DMS153 treated with DMSO at 0.1 percent for 48 hours (cell line): ENCODE data around the gene CHD5.
A peak's percentile ranks its signal among the peaks of the same experiment; 100 is the strongest.
"Not testable (repeated sequence)": the region's sequence is repeated elsewhere in the genome, so short reads cannot be mapped to it uniquely, and the experiment has no call there.

Experiments
- DNase-seq: peaks from one replicate; lab custom pipeline; 2025; ENCODE audit not compliant: unreplicated experiment; lab: John Stamatoyannopoulos, UW

The CHD5 gene

GRCh38 chr1:6068932-6069331 is 111.2 kb downstream of the CHD5 start:
- no peak for DNase-seq

GRCh38 chr1:6068073-6068472 is 112.0 kb downstream of the CHD5 start:
- DNase-seq: no peak

DNA sequence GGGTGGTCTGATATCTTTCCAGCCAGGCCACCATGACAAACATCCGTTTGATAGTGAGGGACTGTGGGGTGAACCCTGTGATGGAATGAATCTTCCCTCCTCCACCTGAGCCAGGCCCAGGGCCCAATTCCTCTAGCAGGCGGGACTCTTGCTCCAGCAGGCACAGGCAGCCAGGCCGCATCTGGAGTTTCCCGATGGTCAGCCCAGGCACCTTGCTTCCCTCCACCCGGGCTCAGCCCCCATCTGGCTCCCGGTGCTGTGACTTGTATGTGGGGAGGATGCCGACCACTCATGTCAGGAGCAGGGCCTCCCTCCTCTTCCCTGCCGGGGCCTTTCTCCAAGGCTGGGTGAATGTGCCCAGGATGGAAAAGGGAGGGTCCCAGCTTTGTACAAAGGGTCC is 113.4 kb downstream of the CHD5 start:
- no peak for DNase-seq

DNA sequence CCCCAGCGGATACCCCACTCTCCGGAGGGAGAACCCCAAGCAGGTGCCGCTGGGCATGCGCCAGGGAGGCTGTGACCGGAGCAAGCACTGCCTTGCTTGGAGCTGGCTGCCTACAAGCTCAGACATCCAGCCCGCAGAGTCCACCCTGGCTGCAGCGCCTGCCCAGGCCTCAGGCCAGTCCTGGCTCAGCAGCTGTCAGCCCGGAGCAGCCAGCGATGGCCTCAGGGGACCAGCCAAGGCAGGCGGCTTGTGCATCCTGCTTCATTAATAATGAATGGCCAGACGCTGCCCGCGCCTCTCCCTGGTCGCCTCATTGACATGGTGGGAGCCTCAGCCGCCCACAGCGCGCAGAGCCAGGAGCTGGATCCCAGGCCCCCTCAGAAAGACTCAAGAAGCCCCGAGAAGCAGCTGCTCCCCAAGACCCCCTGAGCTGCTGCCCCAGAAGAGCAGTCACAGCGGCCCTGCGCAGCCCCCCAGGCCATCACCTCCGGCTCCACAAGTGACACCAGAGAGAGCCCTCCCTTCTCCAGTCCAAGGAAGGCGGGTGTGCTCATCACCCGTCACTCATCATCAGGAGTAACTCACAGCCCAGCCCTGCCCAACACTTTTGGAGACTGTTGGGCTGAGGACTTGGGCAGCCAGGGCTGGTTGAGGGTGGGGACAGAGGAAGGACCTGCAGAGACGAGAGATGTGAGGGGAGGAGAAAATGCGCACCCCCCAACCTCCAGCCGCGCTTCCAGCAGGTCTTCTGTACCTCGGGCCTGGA is 114.8 kb downstream of the CHD5 start:
- no peak for DNase-seq

DNA sequence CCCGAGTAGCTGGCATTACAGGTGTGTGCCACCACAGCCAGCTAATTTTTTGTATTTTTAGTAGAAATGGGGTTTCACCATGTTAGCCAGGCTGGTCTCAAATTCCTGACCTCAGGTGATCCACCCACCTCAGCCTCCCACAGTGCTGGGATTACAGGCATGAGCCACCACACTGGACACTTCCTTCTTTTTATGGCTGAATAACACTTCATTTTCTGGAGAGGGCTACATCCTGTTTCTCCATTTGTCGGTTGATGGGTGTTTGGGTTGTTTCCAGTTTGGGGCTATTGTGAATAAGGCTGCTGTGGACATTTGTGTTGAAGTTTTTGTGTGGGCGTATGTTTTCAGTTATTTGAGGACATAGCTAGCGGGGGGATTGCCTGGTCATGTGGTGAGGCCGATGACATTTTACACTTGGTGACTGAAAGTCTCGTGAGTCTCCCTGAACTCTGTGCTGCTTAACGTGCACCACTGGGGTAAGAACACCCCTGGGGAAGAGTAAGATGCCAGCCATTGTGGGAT is 116.5 kb downstream of the CHD5 start:
- not testable (repeated sequence) for DNase-seq

GRCh38 chr1:6062670-6063069 is 117.5 kb downstream of the CHD5 start:
- DNase-seq: no peak

- DNase-seq: no peak
Observed at GRCh38 chr1:6059866-6060265, 120.3 kb downstream of the CHD5 start.

- DNase-seq: no peak
Observed at GRCh38 chr1:6057170-6057845, 122.8 kb downstream of the CHD5 start.

DNA sequence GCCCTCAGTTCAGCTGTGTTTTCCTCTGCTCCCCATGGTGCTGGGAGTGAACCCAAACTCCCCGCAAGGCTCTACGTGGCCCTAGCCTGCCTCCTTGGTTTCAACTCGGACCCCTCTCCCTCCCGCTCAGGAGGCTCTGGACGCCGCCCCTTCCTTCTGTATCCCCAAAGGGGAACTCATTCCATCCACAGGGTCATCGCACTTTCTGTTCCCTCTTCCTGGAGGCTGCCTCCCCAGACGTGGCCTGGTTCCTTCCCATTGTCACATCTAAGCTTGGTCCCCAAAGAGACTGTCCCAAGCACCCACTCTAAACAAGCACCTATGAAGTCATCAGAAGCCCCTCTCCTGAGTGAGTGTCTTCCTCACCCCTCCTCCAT is 123.6 kb downstream of the CHD5 start:
- DNase-seq: no peak

DNA sequence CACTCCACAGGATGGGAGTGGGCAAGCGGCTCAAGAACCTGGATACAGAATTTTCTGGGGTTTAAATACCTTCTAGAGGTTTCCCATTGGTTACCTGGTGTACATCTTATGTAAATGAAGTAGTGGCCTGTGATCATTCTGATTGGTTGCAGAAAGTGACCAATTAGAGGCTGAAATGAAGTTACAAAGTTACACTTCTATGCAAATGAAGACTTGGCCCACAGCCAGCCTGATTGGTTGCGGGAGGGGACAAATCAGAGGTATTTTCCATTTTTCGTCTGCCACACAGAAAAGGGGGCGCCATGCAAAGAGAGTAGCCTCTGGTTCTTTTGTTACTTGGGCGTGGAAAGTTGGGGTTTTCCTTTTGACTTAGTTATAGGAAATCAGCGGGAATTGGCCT is 125.5 kb downstream of the CHD5 start:
- DNase-seq: no peak

DNA sequence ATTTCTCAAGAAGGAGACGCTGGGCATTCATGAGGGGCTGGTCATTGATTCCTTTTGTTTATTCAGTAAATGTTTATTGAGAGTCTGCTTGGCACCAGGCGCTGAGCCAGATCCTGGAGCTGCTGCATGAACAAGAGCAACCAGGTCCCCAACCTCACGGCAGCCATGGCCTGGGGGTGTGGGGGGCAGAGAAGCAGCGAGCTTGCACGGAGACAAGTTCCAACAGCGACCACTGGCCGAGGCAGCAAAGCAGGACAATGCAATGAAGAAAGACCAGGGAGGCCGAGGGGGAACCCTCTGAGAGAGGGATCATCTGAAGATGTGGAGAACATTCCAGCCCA is 126.9 kb downstream of the CHD5 start:
- DNase-seq: no peak

DNA sequence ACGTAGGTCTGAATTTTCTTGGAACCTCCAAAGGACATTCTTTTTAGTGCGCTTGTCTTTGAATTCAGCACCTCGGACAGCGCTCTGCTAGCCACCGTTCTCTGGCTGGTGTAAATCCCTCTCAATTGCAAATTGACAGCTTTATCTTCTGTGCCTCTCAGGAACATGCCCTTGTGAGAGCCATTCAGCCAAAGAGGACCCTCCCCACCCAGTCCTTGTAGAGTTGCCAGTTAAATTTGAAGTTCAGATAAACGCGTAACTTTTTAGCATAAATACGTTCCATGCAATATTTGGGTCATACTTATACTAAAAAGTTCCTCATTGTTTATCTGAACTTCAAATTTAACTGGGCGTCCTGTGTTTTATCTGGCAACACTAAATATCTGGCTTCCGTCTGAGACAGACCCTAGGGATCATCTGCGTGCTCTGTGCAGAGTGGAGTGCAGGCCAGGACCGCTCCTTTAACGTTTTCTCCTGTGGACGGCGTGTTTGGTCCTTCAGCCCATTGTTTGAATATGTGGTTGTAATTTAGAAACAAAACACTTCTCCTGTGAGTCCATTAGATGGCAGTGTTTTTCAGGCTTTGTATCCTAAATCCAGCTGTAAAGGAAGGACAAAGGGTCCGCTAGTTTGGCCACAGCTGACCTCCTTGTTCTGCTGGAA is 127.4 kb downstream of the CHD5 start:
- DNase-seq: peak; percentile 67
